Heart left ventricle (tissue), 16 donors: ENCODE measurements around the gene LPCAT1. TPM values are rescaled to one million over a fixed set of nuclear protein-coding genes. Genes with fewer than 3 reads are reported as not detected.

Experiments used
- ATAC-seq, 4 donors: fragments of 200-7000 bp; cut with Tn5 transposase; one replicate each; pipeline ENCODE4 v1.9.1; 2020 to 2022; ENCODE audit warnings: moderate library complexity in 4 of 4, mild to moderate bottlenecking in 3 of 4, moderate number of reproducible peaks in 1 of 4
- DNase-seq, 5 donors: peaks; one replicate each; pipeline ENCODE4 v3.0.0-alpha.2; 2020
- H3K27ac ChIP-seq, 12 donors: fragments of 200-600 bp; sonication (generic) in 4 of 12; one replicate each; pipeline versions ENCODE4 v1.5.0 to v1.8.0; 2016 to 2022; ENCODE audit warnings: mild to moderate bottlenecking in 2 of 12
- H3K27me3 ChIP-seq, 9 donors: fragments of 200-600 bp; sonication (generic) in 2 of 9; one replicate each; pipeline versions ENCODE4 v1.5.1 to v1.8.0; 2016 to 2022; ENCODE audit warnings: mild to moderate bottlenecking in 3 of 9
- H3K36me3 ChIP-seq, 9 donors: fragments of 200-600 bp; sonication (generic) in 2 of 9; one replicate each; pipeline versions ENCODE4 v1.5.0 to v1.8.0; 2018 to 2022; ENCODE audit warnings: mild to moderate bottlenecking in 2 of 9
- H3K4me1 ChIP-seq, 12 donors: fragments of 200-600 bp; sonication (generic) in 4 of 12; one replicate each; pipeline versions ENCODE4 v1.5.0 to v1.8.0; 2016 to 2022; ENCODE audit warnings: mild to moderate bottlenecking in 3 of 12
- H3K4me3 ChIP-seq, 12 donors: fragments of 200-600 bp; sonication (generic) in 4 of 12; one replicate each; pipeline versions ENCODE4 v1.5.0 to v1.8.0; 2017 to 2022; ENCODE audit warnings: mild to moderate bottlenecking in 9 of 12, moderate library complexity in 4 of 12
- H3K9me3 ChIP-seq, 12 donors: fragments of 200-600 bp; sonication (generic) in 4 of 12; one replicate each; pipeline versions ENCODE4 v1.5.0 to v1.8.0; 2016 to 2022; ENCODE audit warnings: mild to moderate bottlenecking in 1 of 12
- POLR2A ChIP-seq, 2 donors: fragments of 450-650 bp; IDR thresholded peaks; one replicate each; pipeline ENCODE4 v1.6.1; 2017; ENCODE audit warnings: antibody characterized with exemption in 2 of 2, mild to moderate bottlenecking in 2 of 2, moderate library complexity in 2 of 2
- WGBS, 4 donors: extraction: QIAGEN DNeasy Blood & Tissue Kit in 2 of 4; methylation state at CpG; one replicate each; pipeline versions ENCODE4 v1.1.5 to v1.1.7; 2013 to 2018; 5-methylcytosine and 5-hydroxymethylcytosine counted together
- intact Hi-C, 10 donors: fragments of 100-400 bp; cut with DNase I; formaldehyde crosslinking; loops; one replicate each; pipeline versions ENCODE4 v1.11.1 to v1.14.2; 2022
- polyA plus RNA-seq, 2 donors: library from polyadenylated mRNA; stranded (reverse); fragments of 200-250 nt; gene quantifications; one replicate each; pipeline ENCODE4 v1.2.3, GENCODE V29; 2013
- total RNA-seq, 9 donors: library from RNA; depleted of rRNA in 2 of 9; stranded (reverse); fragments of >200 nt in 2 of 9; fragmentation: NEBNext Ultra II Directional in 3 of 9; extraction: Animal tissue kit (Norgen Biotek cat#: 25700) in 3 of 9; gene quantifications; one replicate each; pipeline versions ENCODE4 v1.1.0 to v1.2.4, GENCODE V29; 2016 to 2023
- TF ChIP-seq, protein P1 (sequence below), 12 donors: fragments of 200-600 bp; sonication (generic) in 4 of 12; IDR thresholded peaks; one replicate each; pipeline versions ENCODE4 v1.5.0 to v1.8.0; 2018 to 2022; ENCODE audit warnings: antibody characterized with exemption in 12 of 12, mild to moderate bottlenecking in 5 of 12
- donor health status: ischemic (EF 13 %, LVEDD 7.1; RV severe dilation, severe dysfunction).
- donor health status: healthy with polysubstance abuse.
- donor health status: DM: no; HTN: yes; CAD: no.
- donor health status: DM: no; HTN: no; CAD: no.
- donor health status: ischemic (EF 25% LVEDD 6.9; RV normal size, moderate dysfunction).
- donor health status: ischemic (EF 25% LVEDD 5.7; RV mildly dilated, moderate dysfunction).
- donor health status: healthy.
- donor health status: DM: yes; HTN: yes; CAD: no.
- donor health status: ischemic (EF 35%, LVEDD 5.7; RV mildly dilated, moderate dysfunction).
- donor health status: nonischemic (EF 11% LVEDD 7.7; RV severe dilation, severe dysfunction).
- donor health status: DM: yes; HTN: yes; CAD: no.
- donor health status: PGD.
- donor health status: ischemic (EF 29% LVEDD 5.4; RV normal size, mild dysfunction).
- donor health status: nonischemic (EF 23%, LVEDD 6.1; RV moderate dilation, normal function).

Gene LPCAT1
- total and polyA plus RNA-seq, 11 donors, result 8.2 to 30.6 (median 9.9) TPM

DNA sequence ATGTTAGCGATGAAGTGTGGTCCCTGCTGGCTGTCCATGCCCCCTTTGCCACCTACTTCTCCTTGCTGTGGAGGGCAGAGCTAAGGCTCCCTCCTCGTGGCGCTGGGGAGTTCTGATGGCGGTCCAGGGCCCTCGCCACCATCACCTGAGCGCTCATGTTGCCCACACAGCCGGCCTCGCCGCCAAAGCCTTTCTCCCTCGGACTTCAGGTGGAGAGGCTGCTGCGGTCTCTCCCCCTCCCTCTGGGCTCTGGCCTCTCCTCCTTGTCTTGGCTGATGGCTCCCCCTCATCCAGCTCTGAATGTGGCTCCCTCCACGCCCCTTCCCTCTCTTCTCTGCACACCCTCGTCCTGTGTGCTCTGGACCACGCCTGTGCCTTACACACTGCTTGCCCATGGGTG lies 14.5 kb upstream of the LPCAT1 start:
- Histone ChIP-seq H3K4me3 (no peak overlapping the region), H3K9me3 (no peaks in the 10 kb centered on the region), H3K4me1 (peaks cover 0 to 29% (median 0%) of the 10 kb centered on the region in 12 donors), H3K27ac (no peak overlapping the region), H3K27me3 (peaks cover 0 to 9% (median 0%) of the 10 kb centered on the region in 9 donors), H3K36me3 (no peaks in the 10 kb centered on the region)
- 94 to 97% (median 95%) methylated on average over 14 of the region's 14 CpGs for WGBS, 4 donors
- DNase-seq (peak in 2 of 5 donors; percentile 11 to 27), ATAC-seq (no peak)
- no peak for TF ChIP-seq POLR2A (IDR thresholded peaks at IDR 0.05)
- TF ChIP-seq, protein P1, sequence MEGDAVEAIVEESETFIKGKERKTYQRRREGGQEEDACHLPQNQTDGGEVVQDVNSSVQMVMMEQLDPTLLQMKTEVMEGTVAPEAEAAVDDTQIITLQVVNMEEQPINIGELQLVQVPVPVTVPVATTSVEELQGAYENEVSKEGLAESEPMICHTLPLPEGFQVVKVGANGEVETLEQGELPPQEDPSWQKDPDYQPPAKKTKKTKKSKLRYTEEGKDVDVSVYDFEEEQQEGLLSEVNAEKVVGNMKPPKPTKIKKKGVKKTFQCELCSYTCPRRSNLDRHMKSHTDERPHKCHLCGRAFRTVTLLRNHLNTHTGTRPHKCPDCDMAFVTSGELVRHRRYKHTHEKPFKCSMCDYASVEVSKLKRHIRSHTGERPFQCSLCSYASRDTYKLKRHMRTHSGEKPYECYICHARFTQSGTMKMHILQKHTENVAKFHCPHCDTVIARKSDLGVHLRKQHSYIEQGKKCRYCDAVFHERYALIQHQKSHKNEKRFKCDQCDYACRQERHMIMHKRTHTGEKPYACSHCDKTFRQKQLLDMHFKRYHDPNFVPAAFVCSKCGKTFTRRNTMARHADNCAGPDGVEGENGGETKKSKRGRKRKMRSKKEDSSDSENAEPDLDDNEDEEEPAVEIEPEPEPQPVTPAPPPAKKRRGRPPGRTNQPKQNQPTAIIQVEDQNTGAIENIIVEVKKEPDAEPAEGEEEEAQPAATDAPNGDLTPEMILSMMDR (IDR thresholded peaks at IDR 0.05), result no peak
- intact Hi-C loops, result no loop called here

DNA sequence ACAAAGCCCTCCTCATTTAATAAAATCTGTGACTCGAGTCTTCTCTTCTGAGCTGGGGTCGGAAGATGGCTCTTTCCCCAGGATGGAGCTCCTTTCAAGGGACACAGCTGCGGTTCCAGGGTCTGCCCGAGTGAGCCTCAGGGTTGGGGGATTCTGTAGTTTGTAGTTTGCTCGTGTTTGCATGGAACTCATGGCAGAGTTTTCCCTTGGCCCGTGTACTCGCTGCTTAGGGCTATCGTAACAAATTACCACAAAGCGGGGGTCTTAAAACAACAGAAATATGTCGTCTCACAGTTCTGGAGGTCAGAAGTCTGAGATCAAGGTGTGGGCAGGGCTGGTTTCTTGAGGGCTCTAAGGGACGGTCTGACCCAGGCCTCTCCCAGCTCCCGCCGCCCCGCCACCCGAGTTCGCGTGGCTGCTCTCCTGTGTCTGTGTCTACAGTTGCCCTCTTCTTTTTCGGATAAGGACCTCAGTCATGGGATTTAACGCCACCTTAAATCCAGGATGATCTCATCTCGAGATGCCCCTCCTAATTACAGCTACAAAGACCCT lies 13.9 kb upstream of the LPCAT1 start:
- no peak for TF ChIP-seq POLR2A (IDR thresholded peaks at IDR 0.05)
- TF ChIP-seq, protein P1 (IDR thresholded peaks at IDR 0.05), result no peak
- intact Hi-C loops, result no loop called here
- Histone ChIP-seq H3K9me3 (no peaks in the 10 kb centered on the region), H3K4me1 (peaks cover 0 to 29% (median 0%) of the 10 kb centered on the region in 12 donors), H3K27ac (no peak overlapping the region), H3K36me3 (no peaks in the 10 kb centered on the region), H3K4me3 (no peak overlapping the region), H3K27me3 (peaks cover 0 to 9% (median 0%) of the 10 kb centered on the region in 9 donors)
- no peak for ATAC-seq
- DNase-seq, result peak in 1 of 5 donors; percentile 12
- 93 to 94% (median 94%) methylated on average over 20 of the region's 20 CpGs for WGBS, 4 donors

DNA sequence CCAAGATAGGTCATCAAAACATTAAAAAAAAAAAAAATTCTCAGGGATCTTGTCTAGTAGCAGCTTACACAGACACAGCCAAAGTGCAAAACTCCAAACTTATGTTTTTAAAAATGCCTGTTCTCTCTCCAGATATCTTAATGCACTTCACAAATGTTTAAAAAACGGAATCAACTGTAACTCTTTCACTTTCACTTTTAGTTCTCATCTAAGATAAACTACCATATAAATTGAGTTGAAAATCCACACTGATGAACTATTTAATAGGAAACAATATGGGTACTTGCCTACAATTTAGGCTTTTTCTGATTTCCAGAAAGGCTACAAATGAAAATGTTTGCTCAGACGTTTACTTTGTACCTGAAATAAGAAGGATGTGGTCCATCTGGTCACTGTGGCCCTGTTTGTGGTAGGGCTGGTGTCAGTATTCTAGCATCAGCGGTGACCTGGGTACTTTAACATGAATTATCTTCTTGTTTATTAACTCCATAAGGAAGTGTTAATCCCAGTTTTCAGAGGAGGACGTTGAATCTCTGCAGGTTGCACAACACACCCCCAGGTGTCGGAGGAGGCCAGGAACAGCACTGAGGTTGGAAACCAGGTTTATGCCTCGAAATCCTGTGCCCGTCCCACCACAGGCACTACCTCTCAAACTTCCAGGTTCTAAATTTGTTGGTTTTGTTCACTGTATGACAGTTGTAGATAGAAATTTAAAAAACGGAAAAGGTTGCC lies 13.3 kb upstream of the LPCAT1 start:
- Histone ChIP-seq H3K4me3 (peak overlapping the region in 9 of 12 donors; percentile 2 to 51 (median 38)), H3K4me1 (peaks cover 0 to 26% (median 0%) of the 10 kb centered on the region in 12 donors), H3K27me3 (peaks cover 0 to 9% (median 0%) of the 10 kb centered on the region in 9 donors), H3K36me3 (no peaks in the 10 kb centered on the region), H3K9me3 (no peaks in the 10 kb centered on the region), H3K27ac (peak overlapping the region in 4 of 12 donors; percentile 3 to 85 (median 16))
- DNase-seq (no peak), ATAC-seq (no peak)
- 75 to 77% (median 76%) methylated on average over 8 of the region's 8 CpGs for WGBS, 4 donors
- TF ChIP-seq, protein P1 (IDR thresholded peaks at IDR 0.05), result no peak
- no peak for TF ChIP-seq POLR2A (IDR thresholded peaks at IDR 0.05)
- intact Hi-C loops, result no loop called here

DNA sequence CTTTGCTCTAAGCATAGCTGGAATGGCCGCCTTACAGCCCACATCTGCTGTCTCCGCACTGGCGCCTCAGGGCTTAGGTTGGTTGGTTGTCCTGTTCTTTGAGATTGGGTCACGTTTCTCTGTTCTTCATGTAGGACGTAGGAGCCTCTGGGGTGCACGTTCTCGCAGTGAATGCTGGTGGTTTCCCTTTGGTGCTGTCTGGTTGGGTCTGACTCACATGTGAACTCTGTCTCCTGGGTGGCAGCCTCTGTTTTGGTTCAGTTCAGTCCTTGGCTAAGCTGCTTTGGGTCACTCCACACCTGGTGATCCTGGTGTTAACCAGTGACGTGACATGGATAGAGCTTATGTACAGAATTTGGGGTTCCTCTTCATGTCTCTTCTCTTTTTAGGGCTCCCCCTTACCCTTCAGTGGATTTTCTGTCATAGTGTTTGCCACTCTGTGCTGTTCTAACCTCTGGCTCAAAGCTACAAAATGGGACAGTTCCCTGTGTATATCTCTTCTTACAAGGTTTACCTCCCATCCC lies 12.6 kb upstream of the LPCAT1 start:
- 78 to 83% (median 81%) methylated on average over 8 of the region's 8 CpGs for WGBS, 4 donors
- H3K9me3 ChIP-seq, result no peaks in the 10 kb centered on the region
- peak overlapping the region in 9 of 12 donors; percentile 2 to 51 (median 38) for H3K4me3 ChIP-seq
- H3K4me1 ChIP-seq, result peaks cover 0 to 20% (median 0%) of the 10 kb centered on the region in 12 donors
- H3K27ac ChIP-seq, result peak overlapping the region in 4 of 12 donors; percentile 3 to 85 (median 16)
- TF ChIP-seq POLR2A (IDR thresholded peaks at IDR 0.05), result no peak
- TF ChIP-seq, protein P1 (IDR thresholded peaks at IDR 0.05), result no peak
- no peaks in the 10 kb centered on the region for H3K36me3 ChIP-seq
- DNase-seq (peak in 3 of 5 donors; percentile 15 to 33 (median 16)), ATAC-seq (peak in 2 of 4 donors; percentile 29 to 53)
- intact Hi-C loops, result no loop called here
- peaks cover 0 to 9% (median 0%) of the 10 kb centered on the region in 9 donors for H3K27me3 ChIP-seq
